Ishikawa (cell line): ENCODE results near the gene JMJD4.

ENCODE experiments used
- CEBPB ChIP-seq: IDR thresholded peaks from 2 replicates; pipeline ENCODE4 v1.6.1; 2012
- CREB1 ChIP-seq: IDR thresholded peaks from 2 replicates; pipeline ENCODE4 v1.6.1; 2012; ENCODE audit warnings: low read depth
- EGR1 ChIP-seq: IDR thresholded peaks from 2 replicates; pipeline ENCODE4 v1.6.1; 2012
- EP300 ChIP-seq: IDR thresholded peaks from 2 replicates; pipeline ENCODE4 v1.6.1; 2012; ENCODE audit warnings: borderline replicate concordance
- FOXM1 ChIP-seq: IDR thresholded peaks from 2 replicates; pipeline ENCODE4 v1.6.1; 2012; ENCODE audit warnings: low read depth, borderline replicate concordance
- NFIC ChIP-seq: IDR thresholded peaks from 2 replicates; pipeline ENCODE4 v1.6.1; 2012
- RAD21 ChIP-seq: IDR thresholded peaks from 2 replicates; pipeline ENCODE4 v1.6.1; 2012; ENCODE audit warnings: low read depth
- TAF1 ChIP-seq: IDR thresholded peaks from 2 replicates; pipeline ENCODE4 v1.6.1; 2012; ENCODE audit warnings: low read depth, mild to moderate bottlenecking
- TCF12 ChIP-seq: IDR thresholded peaks from 2 replicates; pipeline ENCODE4 v1.6.1; 2012; ENCODE audit warnings: low read depth
- TEAD4 ChIP-seq: IDR thresholded peaks from 2 replicates; pipeline ENCODE4 v1.6.1; 2012
- YY1 ChIP-seq: IDR thresholded peaks from 2 replicates; pipeline ENCODE4 v1.6.1; 2012; ENCODE audit warnings: low read depth
- ZBTB7A ChIP-seq: IDR thresholded peaks from 2 replicates; pipeline ENCODE4 v1.6.1; 2012; ENCODE audit warnings: low read depth
- TF ChIP-seq, protein P1 (sequence below): IDR thresholded peaks from 2 replicates; pipeline ENCODE4 v1.6.1; 2012; ENCODE audit warnings: low read depth, mild to moderate bottlenecking
- TF ChIP-seq, protein P2 (sequence below): IDR thresholded peaks from 2 replicates; pipeline ENCODE4 v1.6.1; 2012
- TF ChIP-seq, protein P3 (sequence below): IDR thresholded peaks from 2 replicates; pipeline ENCODE4 v1.6.1; 2012

The JMJD4 gene

DNA sequence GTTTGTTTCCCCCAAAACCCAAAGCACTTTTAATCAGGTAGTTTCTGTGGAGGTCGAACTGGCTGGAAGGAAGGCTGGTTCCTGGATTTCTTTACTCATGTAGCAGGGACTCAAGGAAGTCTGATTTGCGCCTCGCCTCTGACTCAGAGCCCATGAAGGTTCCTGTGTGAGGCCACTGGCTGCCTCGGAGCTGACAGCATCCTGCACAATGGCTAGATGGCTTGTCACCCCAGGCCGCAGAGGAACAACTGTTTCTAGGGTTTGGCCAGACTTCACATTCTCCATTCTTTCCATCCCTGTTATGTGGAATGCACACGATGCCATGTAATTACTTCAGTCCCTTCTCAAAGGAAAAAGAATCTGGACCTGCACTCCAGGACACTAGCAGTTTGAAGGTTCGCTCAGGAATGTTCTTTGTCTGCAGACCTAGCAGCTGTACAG, 41.2 kb upstream of the JMJD4 start:
- TF ChIP-seq, protein P1, sequence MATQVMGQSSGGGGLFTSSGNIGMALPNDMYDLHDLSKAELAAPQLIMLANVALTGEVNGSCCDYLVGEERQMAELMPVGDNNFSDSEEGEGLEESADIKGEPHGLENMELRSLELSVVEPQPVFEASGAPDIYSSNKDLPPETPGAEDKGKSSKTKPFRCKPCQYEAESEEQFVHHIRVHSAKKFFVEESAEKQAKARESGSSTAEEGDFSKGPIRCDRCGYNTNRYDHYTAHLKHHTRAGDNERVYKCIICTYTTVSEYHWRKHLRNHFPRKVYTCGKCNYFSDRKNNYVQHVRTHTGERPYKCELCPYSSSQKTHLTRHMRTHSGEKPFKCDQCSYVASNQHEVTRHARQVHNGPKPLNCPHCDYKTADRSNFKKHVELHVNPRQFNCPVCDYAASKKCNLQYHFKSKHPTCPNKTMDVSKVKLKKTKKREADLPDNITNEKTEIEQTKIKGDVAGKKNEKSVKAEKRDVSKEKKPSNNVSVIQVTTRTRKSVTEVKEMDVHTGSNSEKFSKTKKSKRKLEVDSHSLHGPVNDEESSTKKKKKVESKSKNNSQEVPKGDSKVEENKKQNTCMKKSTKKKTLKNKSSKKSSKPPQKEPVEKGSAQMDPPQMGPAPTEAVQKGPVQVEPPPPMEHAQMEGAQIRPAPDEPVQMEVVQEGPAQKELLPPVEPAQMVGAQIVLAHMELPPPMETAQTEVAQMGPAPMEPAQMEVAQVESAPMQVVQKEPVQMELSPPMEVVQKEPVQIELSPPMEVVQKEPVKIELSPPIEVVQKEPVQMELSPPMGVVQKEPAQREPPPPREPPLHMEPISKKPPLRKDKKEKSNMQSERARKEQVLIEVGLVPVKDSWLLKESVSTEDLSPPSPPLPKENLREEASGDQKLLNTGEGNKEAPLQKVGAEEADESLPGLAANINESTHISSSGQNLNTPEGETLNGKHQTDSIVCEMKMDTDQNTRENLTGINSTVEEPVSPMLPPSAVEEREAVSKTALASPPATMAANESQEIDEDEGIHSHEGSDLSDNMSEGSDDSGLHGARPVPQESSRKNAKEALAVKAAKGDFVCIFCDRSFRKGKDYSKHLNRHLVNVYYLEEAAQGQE = no peak
- TF ChIP-seq CEBPB (no peak), RAD21 (no peak), NFIC (no peak; the same call in 1 of the 2 replicates), YY1 (no peak), FOXM1 (0 out of 2 replicates have a peak, but pooled peaks have one; percentile 13), EP300 (peak; percentile 39; the same call in 1 of the 2 replicates)
- TF ChIP-seq, protein P2, sequence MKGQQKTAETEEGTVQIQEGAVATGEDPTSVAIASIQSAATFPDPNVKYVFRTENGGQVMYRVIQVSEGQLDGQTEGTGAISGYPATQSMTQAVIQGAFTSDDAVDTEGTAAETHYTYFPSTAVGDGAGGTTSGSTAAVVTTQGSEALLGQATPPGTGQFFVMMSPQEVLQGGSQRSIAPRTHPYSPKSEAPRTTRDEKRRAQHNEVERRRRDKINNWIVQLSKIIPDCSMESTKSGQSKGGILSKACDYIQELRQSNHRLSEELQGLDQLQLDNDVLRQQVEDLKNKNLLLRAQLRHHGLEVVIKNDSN = no peak

DNA sequence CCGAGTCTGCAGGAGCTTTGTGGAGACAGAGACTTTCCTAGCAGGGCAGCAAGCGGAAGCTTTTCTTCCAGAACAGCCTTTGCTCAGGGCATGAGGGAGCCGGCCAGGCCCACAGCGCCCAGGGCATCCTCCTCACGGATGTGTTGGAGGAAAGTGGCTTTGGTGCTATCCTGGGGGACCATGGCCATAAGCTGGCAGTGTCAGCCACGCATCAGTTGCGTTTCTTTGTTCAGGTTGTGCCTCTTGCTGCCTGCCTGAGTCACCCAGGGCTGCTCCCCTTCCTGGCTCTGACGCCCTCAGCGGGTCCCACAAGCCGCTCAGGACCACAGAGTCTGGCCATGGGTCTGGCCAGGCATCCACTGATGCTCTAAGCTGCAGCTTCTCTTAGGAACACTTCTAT, 40.7 kb upstream of the JMJD4 start:
- TF ChIP-seq EP300 (no peak), FOXM1 (no peak), NFIC (no peak), EGR1 (no peak), TCF12 (no peak), CEBPB (no peak)
- TF ChIP-seq, protein P2 = no peak

DNA sequence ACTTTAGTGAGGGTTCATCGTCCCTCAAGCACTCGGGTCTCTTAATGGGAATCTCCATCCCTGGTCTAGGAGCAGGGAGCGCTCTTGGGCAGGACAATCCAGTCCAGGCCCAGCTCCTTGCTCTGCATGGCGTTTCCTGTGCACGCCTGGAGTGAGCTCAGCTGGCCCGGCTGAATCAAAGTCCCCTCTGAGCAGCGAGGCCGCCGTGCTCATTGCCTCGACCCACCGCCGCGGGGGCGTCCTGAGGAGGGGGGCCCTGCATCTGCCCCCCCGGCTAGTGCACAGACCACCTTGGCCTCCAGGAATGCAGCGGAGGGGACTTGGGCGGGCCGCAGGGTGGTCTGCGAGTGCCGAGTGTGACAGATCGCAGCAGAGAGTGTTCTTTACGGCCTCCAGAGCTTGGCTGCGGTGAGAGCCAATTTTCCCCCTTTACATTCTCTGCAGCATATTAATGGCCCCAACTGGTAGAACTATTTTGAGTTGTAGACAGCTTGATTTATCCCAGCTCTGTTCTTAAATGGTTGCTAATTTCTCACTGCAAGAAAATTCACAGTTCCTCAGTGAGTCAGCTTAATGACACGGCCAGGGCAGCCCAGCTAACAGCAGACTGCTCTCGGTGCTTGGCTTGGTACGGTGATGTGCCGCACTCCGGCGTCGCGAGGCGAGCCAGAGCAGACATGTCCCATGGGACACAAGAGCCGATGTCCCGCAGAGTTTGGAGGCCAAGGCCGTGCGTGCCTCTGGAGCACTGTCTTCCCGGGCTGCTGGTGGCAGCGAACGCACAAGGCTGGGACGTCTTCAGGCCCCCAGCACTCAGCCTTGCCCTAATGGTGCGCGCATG, 39.9 kb upstream of the JMJD4 start:
- TF ChIP-seq NFIC (no peak), RAD21 (no peak), EP300 (no peak), ZBTB7A (no peak), TEAD4 (no peak), TCF12 (no peak), EGR1 (no peak)
- TF ChIP-seq, protein P3, sequence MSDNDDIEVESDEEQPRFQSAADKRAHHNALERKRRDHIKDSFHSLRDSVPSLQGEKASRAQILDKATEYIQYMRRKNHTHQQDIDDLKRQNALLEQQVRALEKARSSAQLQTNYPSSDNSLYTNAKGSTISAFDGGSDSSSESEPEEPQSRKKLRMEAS = no peak
- TF ChIP-seq, protein P2 = no peak
- TF ChIP-seq, protein P1 = no peak

DNA sequence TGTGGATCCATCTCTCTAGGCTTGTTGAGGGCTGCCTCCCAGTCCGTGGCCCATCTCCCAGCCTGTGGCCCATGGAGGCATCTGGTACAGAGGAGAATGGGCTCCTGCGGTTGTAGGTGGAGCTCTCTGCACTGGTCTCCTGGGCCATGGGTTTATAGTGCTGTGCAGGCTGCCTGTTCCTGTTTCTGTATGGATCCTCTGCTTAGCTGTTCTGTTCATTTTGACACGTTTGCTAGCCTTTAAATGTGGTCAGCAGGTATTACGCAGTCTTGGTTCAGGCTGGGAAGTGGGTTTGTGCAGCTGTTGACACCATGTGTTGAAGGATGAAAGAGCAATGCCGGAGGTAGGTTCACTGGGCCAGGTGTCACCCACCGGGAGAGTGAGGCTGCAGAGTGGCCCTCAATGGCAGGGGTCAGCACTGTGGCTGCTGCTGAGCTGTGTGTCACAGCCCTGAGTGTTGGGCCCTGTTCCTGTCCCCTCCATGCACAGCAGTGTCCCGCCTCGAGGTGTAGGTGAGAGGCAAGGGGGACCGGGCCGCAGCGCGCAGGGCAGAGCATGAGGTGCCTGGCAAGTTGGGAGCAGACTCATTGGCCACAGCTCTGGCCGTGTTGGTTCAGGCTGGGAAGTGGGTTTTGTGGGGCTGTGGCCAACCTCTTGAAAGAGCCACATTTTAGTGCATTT, 39.1 kb upstream of the JMJD4 start:
- no peak for TF ChIP-seq YY1

DNA sequence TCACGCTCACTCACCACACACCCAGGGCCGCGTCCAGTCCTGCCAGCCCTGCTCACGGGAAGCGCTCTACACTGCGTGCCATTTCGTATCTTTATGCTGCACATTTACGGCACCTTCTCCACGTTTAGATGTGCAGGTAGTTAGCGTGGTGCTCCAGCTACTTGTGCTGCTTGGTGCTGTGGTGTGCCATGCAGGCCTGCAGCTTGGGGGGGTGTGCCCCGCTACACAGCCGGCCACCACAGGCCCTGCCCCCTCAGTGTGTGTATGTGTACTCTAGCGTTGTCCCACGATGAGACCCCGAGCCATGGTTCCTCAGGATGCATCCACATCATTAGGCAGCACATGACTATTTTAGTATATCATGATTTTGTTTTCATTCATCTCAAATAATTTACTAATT, 38.5 kb upstream of the JMJD4 start:
- TF ChIP-seq ZBTB7A (no peak), YY1 (no peak), CREB1 (no peak), TCF12 (no peak), RAD21 (no peak), TAF1 (no peak), NFIC (no peak), TEAD4 (no peak), EP300 (no peak), EGR1 (no peak)
- TF ChIP-seq, protein P3 = no peak
- TF ChIP-seq, protein P1 = no peak
- TF ChIP-seq, protein P2 = no peak
